ENCODE measurements around the gene GPA33. TPM values are rescaled to one million over a fixed set of nuclear protein-coding genes. Genes with fewer than 3 reads are reported as not detected.

Gene GPA33
- total RNA-seq, 3 donors from 2014 or later = 0.15 to 3.6 (median 0.16) TPM

DNA sequence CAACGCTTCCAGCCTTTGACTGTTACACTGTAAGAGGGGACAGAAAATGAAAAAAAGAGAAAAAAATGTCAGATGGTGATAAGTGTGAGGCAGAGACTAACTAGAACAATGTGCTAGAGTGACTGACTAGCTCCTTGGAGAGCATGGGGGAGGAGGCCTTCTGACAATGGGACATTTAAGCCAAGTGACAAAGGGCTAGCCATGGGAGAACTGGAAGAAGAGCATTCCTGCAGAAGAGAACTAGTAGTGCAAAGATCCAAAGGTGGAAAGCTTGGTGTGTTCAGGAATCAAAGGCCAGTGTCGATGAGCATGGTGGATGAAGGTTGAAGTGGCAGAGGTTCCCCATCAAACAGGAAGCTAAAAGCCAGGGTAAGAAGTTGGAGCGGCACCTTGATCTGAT lies 29.5 kb upstream of the GPA33 start:
- TF ChIP-seq POLR2A (IDR thresholded peaks at IDR 0.05) = no peak
- no peak for TF ChIP-seq CTCF (IDR thresholded peaks at IDR 0.05)
- TF ChIP-seq POLR2AphosphoS5 (IDR thresholded peaks at IDR 0.05) = no peak
- H3K4me1 ChIP-seq = no peaks in the 10 kb centered on the region
- DNase-seq (ENCODE audit: low spot score in 2 of 2) = no peak

GRCh38 chr1:167118188-167118587 lies 28.0 kb upstream of the GPA33 start:
- no peak for TF ChIP-seq POLR2AphosphoS5 (IDR thresholded peaks at IDR 0.05)
- TF ChIP-seq POLR2A (IDR thresholded peaks at IDR 0.05) = no peak
- TF ChIP-seq CTCF (IDR thresholded peaks at IDR 0.05) = no peak
- no peak overlapping the region for H3K27ac ChIP-seq
- DNase-seq (ENCODE audit: low spot score in 2 of 2) = no peak
- intact Hi-C loops (cut with DNase I; ENCODE audit: low total_unique reads) = no loop called here
- no peak overlapping the region for H3K4me3 ChIP-seq
- H3K9me3 ChIP-seq = no peaks in the 10 kb centered on the region
- no peaks in the 10 kb centered on the region for H3K4me1 ChIP-seq
- H3K36me3 ChIP-seq = no peaks in the 10 kb centered on the region
- peaks cover 0 to 2% of the 10 kb centered on the region in 2 donors for H3K27me3 ChIP-seq

More for the DNA sequence above, 29.5 kb upstream of the GPA33 start:
- Histone ChIP-seq H3K9me3 (no peaks in the 10 kb centered on the region), H3K27ac (no peak overlapping the region), H3K36me3 (no peaks in the 10 kb centered on the region), H3K4me3 (no peak overlapping the region), H3K27me3 (peaks cover 0 to 2% of the 10 kb centered on the region in 2 donors)
- intact Hi-C loops (cut with DNase I; ENCODE audit: low total_unique reads) = loop anchor here (1.0 kb wide), 1 partner anchor 12 kb away; no protein-coding TSS in a partner anchor

DNA sequence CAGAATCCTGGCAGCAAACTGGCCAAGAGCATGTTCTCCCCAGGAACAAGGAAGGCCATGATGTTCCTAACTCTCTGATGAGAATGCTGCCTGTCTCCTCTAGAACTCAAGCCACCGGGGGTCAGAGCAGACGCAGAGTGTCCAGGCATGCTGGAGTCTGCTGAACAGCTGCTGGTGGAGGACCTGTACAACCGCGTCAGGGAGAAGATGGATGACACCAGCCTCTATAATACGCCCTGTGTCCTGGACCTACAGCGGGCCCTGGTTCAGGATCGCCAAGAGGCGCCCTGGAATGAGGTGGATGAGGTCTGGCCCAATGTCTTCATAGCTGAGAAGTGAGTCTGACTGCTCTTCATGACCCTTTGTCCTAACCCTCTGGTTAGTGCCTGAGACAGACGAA lies 27.0 kb upstream of the GPA33 start:
- no peak overlapping the region for H3K27ac ChIP-seq
- no peaks in the 10 kb centered on the region for H3K36me3 ChIP-seq
- peaks cover 0 to 2% of the 10 kb centered on the region in 2 donors for H3K27me3 ChIP-seq
- H3K4me1 ChIP-seq = no peaks in the 10 kb centered on the region
- TF ChIP-seq POLR2A (IDR thresholded peaks at IDR 0.05) (no peak), CTCF (IDR thresholded peaks at IDR 0.05) (no peak), POLR2AphosphoS5 (IDR thresholded peaks at IDR 0.05) (no peak)
- no peak overlapping the region for H3K4me3 ChIP-seq
- intact Hi-C loops (cut with DNase I; ENCODE audit: low total_unique reads) = no loop called here
- no peak for DNase-seq (ENCODE audit: low spot score in 2 of 2)
- no peaks in the 10 kb centered on the region for H3K9me3 ChIP-seq

DNA sequence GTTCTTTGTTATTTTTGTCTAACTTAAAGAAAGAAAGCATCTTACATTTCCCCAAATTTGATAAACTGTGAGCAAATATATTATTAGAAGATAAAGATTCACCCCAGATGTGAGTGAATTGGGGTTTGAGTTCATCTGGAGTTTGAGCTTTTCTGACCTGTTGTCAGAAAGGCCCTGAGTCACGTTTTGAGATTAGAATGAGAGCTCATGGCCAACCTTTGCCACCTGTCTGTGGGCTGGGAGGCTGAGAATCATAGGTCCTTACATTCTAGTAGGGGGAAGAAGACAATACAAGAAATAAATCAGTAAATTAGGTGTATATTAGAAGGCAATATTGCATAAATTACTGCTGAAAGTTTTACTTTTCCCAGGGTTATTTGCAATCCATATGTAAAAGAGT lies 26.0 kb upstream of the GPA33 start:
- H3K4me1 ChIP-seq = no peaks in the 10 kb centered on the region
- H3K36me3 ChIP-seq = no peaks in the 10 kb centered on the region
- DNase-seq (ENCODE audit: low spot score in 2 of 2) = no peak
- TF ChIP-seq POLR2A (IDR thresholded peaks at IDR 0.05) = no peak
- no peaks in the 10 kb centered on the region for H3K9me3 ChIP-seq
- intact Hi-C loops (cut with DNase I; ENCODE audit: low total_unique reads) = no loop called here
- no peak overlapping the region for H3K27ac ChIP-seq
- H3K4me3 ChIP-seq = no peak overlapping the region
- peaks cover 0 to 1% of the 10 kb centered on the region in 2 donors for H3K27me3 ChIP-seq

DNA sequence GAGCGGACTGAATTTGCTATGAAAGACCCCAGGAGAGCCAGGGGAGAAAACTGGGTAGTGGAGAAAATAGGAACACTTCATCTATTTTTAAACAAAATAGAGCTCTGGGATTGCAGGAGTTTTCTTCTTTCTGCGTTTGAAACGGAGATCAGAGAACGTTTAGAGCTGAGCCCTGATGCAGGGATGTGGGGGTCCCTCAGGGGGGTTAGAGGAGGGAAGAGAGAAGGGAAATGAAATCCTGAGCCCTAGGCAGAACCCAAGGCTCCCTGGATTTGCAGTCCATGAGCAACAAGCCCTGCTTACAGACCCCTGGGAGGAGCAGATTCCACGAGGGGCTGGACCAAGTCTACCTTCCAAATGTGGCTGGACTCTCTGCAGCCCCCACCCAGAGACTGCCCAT lies 25.5 kb upstream of the GPA33 start:
- no peaks in the 10 kb centered on the region for H3K9me3 ChIP-seq
- H3K4me1 ChIP-seq = no peaks in the 10 kb centered on the region
- H3K27ac ChIP-seq = no peak overlapping the region
- DNase-seq (ENCODE audit: low spot score in 2 of 2) = no peak
- H3K4me3 ChIP-seq = no peak overlapping the region
- intact Hi-C loops (cut with DNase I; ENCODE audit: low total_unique reads) = no loop called here
- TF ChIP-seq POLR2AphosphoS5 (IDR thresholded peaks at IDR 0.05) (no peak), POLR2A (IDR thresholded peaks at IDR 0.05) (no peak), CTCF (IDR thresholded peaks at IDR 0.05) (no peak)
- no peaks in the 10 kb centered on the region for H3K27me3 ChIP-seq
- H3K36me3 ChIP-seq = no peaks in the 10 kb centered on the region

- Histone ChIP-seq H3K4me3 (no peak overlapping the region), H3K4me1 (no peaks in the 10 kb centered on the region), H3K27me3 (no peaks in the 10 kb centered on the region), H3K27ac (no peak overlapping the region), H3K9me3 (no peaks in the 10 kb centered on the region), H3K36me3 (no peaks in the 10 kb centered on the region)
- TF ChIP-seq POLR2A (IDR thresholded peaks at IDR 0.05) = no peak
- no peak for TF ChIP-seq CTCF (IDR thresholded peaks at IDR 0.05)
- TF ChIP-seq POLR2AphosphoS5 (IDR thresholded peaks at IDR 0.05) = no peak
- no peak for DNase-seq (ENCODE audit: low spot score in 2 of 2)
- intact Hi-C loops (cut with DNase I; ENCODE audit: low total_unique reads) = no loop called here
Observed at GRCh38 chr1:167114725-167115124, 24.5 kb upstream of the GPA33 start.
